ENCODE measurements around the gene POSTN.

DNA sequence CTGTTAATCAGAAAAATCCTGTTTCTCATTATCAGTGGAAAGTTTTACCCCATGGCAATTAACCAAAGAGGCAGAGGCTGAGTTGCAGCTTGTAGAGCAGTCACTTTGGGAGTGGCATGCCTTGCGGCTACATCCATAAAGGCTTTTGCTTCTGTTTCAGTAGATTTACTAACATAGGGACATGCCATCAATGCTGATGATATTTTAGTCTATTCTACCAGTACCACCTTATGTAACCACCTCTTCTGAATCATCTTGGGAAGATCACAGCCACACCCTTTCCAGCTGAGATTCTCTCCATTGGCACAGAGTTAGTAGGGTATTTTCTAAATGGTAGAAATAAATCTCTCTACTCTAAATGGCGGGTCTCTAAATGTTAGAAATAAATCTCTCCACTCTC, 37.5 kb downstream of the POSTN start:
- TF ChIP-seq CTCF (IDR thresholded peaks at IDR 0.05) (no peak), POLR2A (IDR thresholded peaks at IDR 0.05) (no peak), EP300 (IDR thresholded peaks at IDR 0.05) (no peak)

Measured in ovary (tissue), 3 donors.